ENCODE results near the gene CABP7.

Gene CABP7

GRCh38 chr22:29780748-29781676 is 61.2 kb downstream of the CABP7 start:
- no peak for DNase-seq

All from MV-4-11 (cell line).